HepG2 (cell line): Measurements from ENCODE around the gene ELAC1. TPM values are rescaled to one million over a fixed set of nuclear protein-coding genes. Genes with fewer than 3 reads are reported as not detected.
A peak's percentile ranks its signal among the peaks of the same experiment; 100 is the strongest.

Source experiments
- CAMTA2 ChIP-seq: sonication (generic); formaldehyde crosslinking; IDR thresholded peaks from 2 replicates; pipeline ENCODE4 v1.4.0; 2020; ENCODE audit warnings: mild to moderate bottlenecking, missing genetic modification reagents, borderline replicate concordance
- GPN1 ChIP-seq: sonication (generic); formaldehyde crosslinking; IDR thresholded peaks from 2 replicates; pipeline ENCODE4 v1.5.1; 2020; ENCODE audit warnings: missing genetic modification reagents, borderline replicate concordance
- HOXA5 ChIP-seq: sonication (generic); formaldehyde crosslinking; IDR thresholded peaks from 2 replicates; pipeline ENCODE4 v1.4.0; 2020; ENCODE audit warnings: missing genetic modification reagents
- MIER2 ChIP-seq: IDR thresholded peaks from 2 replicates; pipeline ENCODE4 v1.6.1; 2016; ENCODE audit warnings: missing biosample characterization, missing genetic modification reagents
- MTA3 ChIP-seq: sonication (generic); formaldehyde crosslinking; IDR thresholded peaks from 2 replicates; pipeline ENCODE4 v1.4.0; 2020; ENCODE audit warnings: missing genetic modification reagents
- PCBP2 ChIP-seq: fragments of 200-400 bp; formaldehyde crosslinking; optimal IDR thresholded peaks from 2 replicates; pipeline ENCODE3; 2018; ENCODE audit warnings: low read length, low read depth; ENCODE audit not compliant: poor library complexity, severe bottlenecking
- PHB2 ChIP-seq: fragments of 450-650 bp; IDR thresholded peaks from 2 replicates; pipeline ENCODE4 v1.6.1; 2018; ENCODE audit not compliant: partially characterized antibody
- RARA ChIP-seq: IDR thresholded peaks from 2 replicates; pipeline ENCODE4 v1.6.1; 2016; ENCODE audit warnings: missing genetic modification reagents, missing compliant biosample characterization
- SIX4 ChIP-seq: sonication (generic); formaldehyde crosslinking; IDR thresholded peaks from 2 replicates; pipeline ENCODE4 v1.4.0; 2020; ENCODE audit warnings: missing genetic modification reagents
- SMAD9 ChIP-seq: sonication (generic); formaldehyde crosslinking; IDR thresholded peaks from 2 replicates; pipeline ENCODE4 v1.5.1; 2020; ENCODE audit warnings: mild to moderate bottlenecking, missing genetic modification reagents
- SMYD3 ChIP-seq: sonication (generic); formaldehyde crosslinking; IDR thresholded peaks from 2 replicates; pipeline ENCODE4 v1.8.1; 2023; ENCODE audit warnings: mild to moderate bottlenecking, missing genetic modification reagents
- TBP ChIP-seq: sonication (generic); formaldehyde crosslinking; IDR thresholded peaks from 2 replicates; pipeline ENCODE4 v1.5.0; 2020; ENCODE audit warnings: missing genetic modification reagents
- ZBTB39 ChIP-seq: sonication (generic); formaldehyde crosslinking; IDR thresholded peaks from 2 replicates; pipeline ENCODE4 v1.5.0; 2020; ENCODE audit warnings: missing genetic modification reagents
- ZBTB8A ChIP-seq: sonication (generic); formaldehyde crosslinking; IDR thresholded peaks from 2 replicates; pipeline ENCODE4 v1.4.0; 2020; ENCODE audit warnings: mild to moderate bottlenecking, low read depth, missing genetic modification reagents, borderline replicate concordance
- ZC3H13 ChIP-seq: sonication (generic); formaldehyde crosslinking; IDR thresholded peaks from 2 replicates; pipeline ENCODE4 v1.8.1; 2023; ENCODE audit warnings: mild to moderate bottlenecking, missing genetic modification reagents, moderate library complexity
- ZFP36L2 ChIP-seq: sonication (generic); formaldehyde crosslinking; IDR thresholded peaks from 2 replicates; pipeline ENCODE4 v1.4.0; 2020; ENCODE audit warnings: missing genetic modification reagents
- ZFP82 ChIP-seq: sonication (generic); formaldehyde crosslinking; IDR thresholded peaks from 2 replicates; pipeline ENCODE4 v1.5.1; 2020; ENCODE audit warnings: mild to moderate bottlenecking, missing genetic modification reagents, borderline replicate concordance
- ZNF121 ChIP-seq: sonication (generic); formaldehyde crosslinking; IDR thresholded peaks from 2 replicates; pipeline ENCODE4 v1.5.0; 2020; ENCODE audit warnings: mild to moderate bottlenecking, missing genetic modification reagents
- ZNF496 ChIP-seq: sonication (generic); formaldehyde crosslinking; IDR thresholded peaks from 2 replicates; pipeline ENCODE4 v1.8.1; 2023; ENCODE audit warnings: mild to moderate bottlenecking, moderate library complexity, missing genetic modification reagents; ENCODE audit not compliant: insufficient replicate concordance
- ZNF569 ChIP-seq: sonication (generic); formaldehyde crosslinking; IDR thresholded peaks from 2 replicates; pipeline ENCODE4 v1.5.0; 2020; ENCODE audit warnings: mild to moderate bottlenecking, missing genetic modification reagents, moderate library complexity, borderline replicate concordance
- ZNF775 ChIP-seq: sonication (generic); formaldehyde crosslinking; IDR thresholded peaks from 2 replicates; pipeline ENCODE4 v1.4.0; 2020; ENCODE audit warnings: missing genetic modification reagents, mild to moderate bottlenecking, moderate library complexity, borderline replicate concordance
- polyA plus RNA-seq, 8 experiments: library from polyadenylated mRNA; depleted of rRNA in 3 of 8; stranded (reverse) in 7 of 8; unstranded in 1 of 8; fragments of >200 nt; fragmentation: Illumina TruSeq in 4 of 8; extraction: Trizol in 4 of 8; gene quantifications; 2 replicates each; pipeline versions ENCODE4 v1.2.1 to v1.2.3, GENCODE V29; 2011 to 2016; ENCODE audit warnings: low read depth in 4 of 8, missing spikeins in 1 of 8, mixed read lengths in 1 of 8; ENCODE audit not compliant: insufficient read depth in 1 of 8
- total RNA-seq, 5 experiments: library from RNA; depleted of rRNA; stranded (reverse); fragments of >200 nt; fragmentation: Illumina TruSeq; extraction: Trizol; gene quantifications; 2 replicates each; pipeline ENCODE4 v1.2.3, GENCODE V29; 2016; ENCODE audit warnings: low read depth in 1 of 5
- TF ChIP-seq, protein P1 (sequence below): sonication (generic); formaldehyde crosslinking; IDR thresholded peaks from 2 replicates; pipeline ENCODE4 v1.8.1; 2023; ENCODE audit warnings: mild to moderate bottlenecking, missing genetic modification reagents
- TF ChIP-seq, protein P2 (sequence below): sonication (generic); formaldehyde crosslinking; IDR thresholded peaks from 2 replicates; pipeline ENCODE4 v1.9.0; 2022; ENCODE audit warnings: low read depth, missing genetic modification reagents

ELAC1 gene
- total and polyA plus RNA-seq, 2 of the 13 experiments (the other 11 are each of a cell fraction or from before 2014, with no cell fraction given) = 1.9 to 3.6 TPM

DNA sequence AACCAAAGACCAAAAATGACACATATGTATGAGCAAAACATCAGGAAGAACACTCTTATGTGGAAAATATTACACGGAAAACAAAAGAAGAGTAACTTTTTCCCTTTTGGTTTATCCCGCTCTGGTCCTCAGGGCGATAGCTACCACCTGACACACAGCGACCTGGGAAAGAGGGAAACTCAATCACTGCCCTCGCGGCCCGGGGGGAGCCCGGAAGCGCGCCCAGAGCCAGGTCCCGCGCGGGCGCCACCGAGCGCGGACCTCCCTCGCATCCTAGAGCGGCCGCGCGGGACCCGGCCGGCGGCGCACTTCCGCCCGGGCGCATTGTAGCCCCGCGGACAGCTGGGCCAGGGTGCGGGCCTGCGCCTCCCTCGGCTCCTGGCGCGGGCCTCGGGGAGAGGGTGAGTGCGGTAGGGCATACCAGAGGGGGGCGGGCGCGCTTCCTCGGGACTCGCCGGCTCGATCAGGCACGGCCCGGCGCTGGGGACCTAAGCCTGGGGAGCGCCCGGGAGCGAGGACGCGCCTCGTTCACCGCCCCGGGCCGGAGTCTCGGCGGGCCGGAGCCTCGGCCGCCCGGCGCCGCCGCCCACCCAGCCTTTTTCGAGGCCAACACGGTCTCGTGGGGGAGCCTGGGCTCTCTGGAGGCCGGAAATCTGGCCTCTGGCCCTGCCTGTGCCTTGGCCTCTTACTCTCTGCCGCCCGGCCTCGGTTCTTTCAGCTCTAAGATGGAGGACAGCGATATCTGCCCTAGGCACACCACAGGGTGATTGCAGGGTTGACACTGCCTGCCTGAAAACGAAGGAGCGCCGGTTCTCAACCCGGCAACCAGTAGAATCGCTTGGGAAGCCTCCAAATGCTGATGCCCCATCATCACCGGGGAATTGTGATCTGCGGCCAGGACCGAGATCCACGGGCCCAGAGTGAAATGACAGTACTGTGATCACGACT, at the start of gene ELAC1 (continued):
- no peak for TF ChIP-seq ZNF775 (CRISPR knock-in tag)
- TF ChIP-seq PHB2 = no peak
- TF ChIP-seq GPN1 (CRISPR knock-in tag) = no peak
- no peak for TF ChIP-seq MTA3
- TF ChIP-seq ZBTB39 (CRISPR knock-in tag) = no peak; the same call in 1 of the 2 replicates
- 0 out of 2 replicates have a peak, but pooled peaks have one; percentile 35 for TF ChIP-seq SMYD3 (CRISPR knock-in tag)
- no peak for TF ChIP-seq PCBP2
- no peak for TF ChIP-seq ZNF569 (CRISPR knock-in tag)
- no peak for TF ChIP-seq SIX4 (CRISPR knock-in tag)
- TF ChIP-seq MIER2 = no peak
- TF ChIP-seq ZNF121 (CRISPR knock-in tag) = no peak; the same call in 1 of the 2 replicates
- peak; percentile 88; the same call in 1 of the 2 replicates for TF ChIP-seq ZFP82 (CRISPR knock-in tag)
- TF ChIP-seq, protein P1, sequence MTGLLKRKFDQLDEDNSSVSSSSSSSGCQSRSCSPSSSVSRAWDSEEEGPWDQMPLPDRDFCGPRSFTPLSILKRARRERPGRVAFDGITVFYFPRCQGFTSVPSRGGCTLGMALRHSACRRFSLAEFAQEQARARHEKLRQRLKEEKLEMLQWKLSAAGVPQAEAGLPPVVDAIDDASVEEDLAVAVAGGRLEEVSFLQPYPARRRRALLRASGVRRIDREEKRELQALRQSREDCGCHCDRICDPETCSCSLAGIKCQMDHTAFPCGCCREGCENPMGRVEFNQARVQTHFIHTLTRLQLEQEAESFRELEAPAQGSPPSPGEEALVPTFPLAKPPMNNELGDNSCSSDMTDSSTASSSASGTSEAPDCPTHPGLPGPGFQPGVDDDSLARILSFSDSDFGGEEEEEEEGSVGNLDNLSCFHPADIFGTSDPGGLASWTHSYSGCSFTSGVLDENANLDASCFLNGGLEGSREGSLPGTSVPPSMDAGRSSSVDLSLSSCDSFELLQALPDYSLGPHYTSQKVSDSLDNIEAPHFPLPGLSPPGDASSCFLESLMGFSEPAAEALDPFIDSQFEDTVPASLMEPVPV = peak; percentile 82
- no peak for TF ChIP-seq ZC3H13 (CRISPR knock-in tag)
- TF ChIP-seq ZNF496 (CRISPR knock-in tag) = no peak
- no peak for TF ChIP-seq ZBTB8A (CRISPR knock-in tag)
- TF ChIP-seq HOXA5 (CRISPR knock-in tag) = no peak
- no peak for TF ChIP-seq TBP (CRISPR knock-in tag)
- TF ChIP-seq CAMTA2 (CRISPR knock-in tag) = no peak
- no peak for TF ChIP-seq RARA (CRISPR knock-in tag)
- TF ChIP-seq, protein P2, sequence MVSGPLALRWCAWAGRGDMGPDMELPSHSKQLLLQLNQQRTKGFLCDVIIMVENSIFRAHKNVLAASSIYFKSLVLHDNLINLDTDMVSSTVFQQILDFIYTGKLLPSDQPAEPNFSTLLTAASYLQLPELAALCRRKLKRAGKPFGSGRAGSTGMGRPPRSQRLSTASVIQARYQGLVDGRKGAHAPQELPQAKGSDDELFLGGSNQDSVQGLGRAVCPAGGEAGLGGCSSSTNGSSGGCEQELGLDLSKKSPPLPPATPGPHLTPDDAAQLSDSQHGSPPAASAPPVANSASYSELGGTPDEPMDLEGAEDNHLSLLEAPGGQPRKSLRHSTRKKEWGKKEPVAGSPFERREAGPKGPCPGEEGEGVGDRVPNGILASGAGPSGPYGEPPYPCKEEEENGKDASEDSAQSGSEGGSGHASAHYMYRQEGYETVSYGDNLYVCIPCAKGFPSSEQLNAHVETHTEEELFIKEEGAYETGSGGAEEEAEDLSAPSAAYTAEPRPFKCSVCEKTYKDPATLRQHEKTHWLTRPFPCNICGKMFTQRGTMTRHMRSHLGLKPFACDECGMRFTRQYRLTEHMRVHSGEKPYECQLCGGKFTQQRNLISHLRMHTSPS = 0 out of 2 replicates have a peak, but pooled peaks have one; percentile 23
- no peak for TF ChIP-seq SMAD9 (CRISPR knock-in tag)
- TF ChIP-seq ZFP36L2 (CRISPR knock-in tag) = no peak
